Stimulated activated CD4-positive, alpha-beta T cell treated with anti-CD3 and anti-CD28 coated beads, Interleukin-1b, Interleukin-23, amount 100 ng/mL, for 1 hour (primary cell): Measurements from ENCODE around the gene RAC3.

Experiments
- DNase-seq, 2 donors: peaks; one replicate each; pipeline ENCODE4 v3.0.0-alpha.2; 2020; ENCODE audit warnings: low read depth in 2 of 2

The RAC3 gene

DNA sequence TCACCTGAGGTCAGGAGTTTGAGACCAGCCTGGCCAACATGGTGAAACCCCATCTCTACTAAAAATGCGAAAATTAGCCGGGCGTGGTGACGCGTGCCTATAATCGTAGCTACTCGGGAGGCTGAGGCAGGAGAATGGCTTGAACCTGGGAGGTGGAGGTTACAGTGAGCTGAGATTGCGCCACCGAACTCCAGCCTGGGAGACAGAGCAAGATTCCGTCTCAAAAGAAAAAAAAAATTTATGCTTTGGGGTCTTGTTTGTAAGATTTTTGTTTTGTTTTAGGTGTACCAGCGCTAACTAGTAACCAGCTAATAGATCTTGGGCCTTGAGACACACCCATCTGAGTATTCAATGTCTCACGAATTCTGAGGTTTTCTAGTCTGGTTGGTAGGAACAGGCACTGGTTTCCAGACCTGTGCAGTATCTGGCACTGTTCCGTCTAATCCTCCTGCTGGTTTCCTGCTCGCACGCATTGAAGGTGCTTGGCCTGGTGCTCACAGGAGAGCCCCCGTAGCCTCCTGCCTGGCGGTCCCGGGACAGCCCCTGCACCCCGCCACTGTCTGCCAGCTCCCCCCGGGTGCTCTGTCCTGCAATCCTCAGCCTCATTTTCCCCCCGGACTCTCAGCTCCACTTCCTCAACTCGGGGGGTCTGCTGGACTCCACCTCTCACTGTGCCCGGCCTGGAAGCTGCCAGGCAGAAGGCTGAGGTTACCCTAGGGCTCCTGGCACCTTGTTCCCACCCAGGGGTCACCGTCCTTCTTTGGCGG is 44.7 kb downstream of the RAC3 start:
- no peak for DNase-seq

DNA sequence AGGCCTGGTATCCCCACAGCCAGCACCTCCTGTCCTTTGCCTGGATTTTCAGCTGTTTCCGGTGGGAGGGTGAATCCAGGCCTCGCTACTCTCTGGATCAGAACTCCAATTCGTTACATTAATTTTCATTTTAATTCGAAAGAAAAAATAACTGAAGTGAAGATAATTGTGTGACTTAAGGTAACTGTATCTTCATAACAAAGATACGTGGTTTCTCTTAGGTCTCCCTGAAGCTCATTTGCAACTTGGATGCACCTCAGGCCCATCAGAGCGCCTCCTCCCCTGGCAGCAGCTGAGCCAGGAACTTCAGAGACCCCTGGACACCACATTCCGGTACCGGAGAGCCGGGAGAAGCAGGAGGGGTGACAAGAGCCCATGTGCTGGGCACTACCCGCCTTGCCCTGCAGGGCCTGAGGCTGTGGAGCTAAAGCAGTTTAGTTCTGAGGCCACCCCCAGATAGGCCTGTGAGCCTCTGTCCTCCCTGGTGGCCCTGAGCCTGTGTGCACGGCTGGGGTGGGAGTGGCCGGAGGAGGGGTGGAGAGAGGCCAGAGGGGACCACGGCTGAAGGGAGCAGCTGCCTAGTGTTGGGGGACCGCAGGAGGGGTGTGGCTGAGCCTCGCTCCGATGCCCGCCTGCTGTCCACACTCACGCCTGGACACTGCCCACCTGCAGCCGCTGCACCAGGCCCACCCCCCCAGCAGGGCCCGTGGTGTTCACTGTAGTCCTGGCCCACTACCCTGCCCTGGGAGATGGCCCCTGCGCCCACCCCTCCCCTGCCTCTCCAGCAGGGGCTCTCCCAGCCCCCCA is 45.5 kb downstream of the RAC3 start:
- no peak for DNase-seq

- DNase-seq = no peak
Observed at GRCh38 chr17:82077617-82078358, 46.3 kb downstream of the RAC3 start.

DNA sequence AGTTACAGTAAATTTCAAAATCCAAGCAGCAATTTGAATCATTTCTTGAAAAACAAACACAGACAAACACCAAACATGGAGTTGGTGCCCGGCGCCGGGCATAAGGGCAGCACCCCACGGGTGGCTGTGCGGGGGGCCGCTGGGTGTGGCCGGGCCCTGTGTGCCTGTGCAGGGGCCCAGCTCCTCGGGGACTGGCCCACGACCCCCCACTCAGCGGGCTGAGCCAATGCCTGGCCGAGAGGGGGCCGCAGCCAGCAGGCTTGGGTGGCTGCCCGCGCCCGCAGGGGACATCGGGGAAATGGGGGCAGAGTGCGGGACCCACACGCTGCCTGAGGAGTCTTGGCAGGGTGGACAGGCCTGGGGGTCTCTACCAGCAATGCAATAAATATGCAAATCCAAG is 47.0 kb downstream of the RAC3 start:
- DNase-seq = no peak

GRCh38 chr17:82079001-82079677 is 47.7 kb downstream of the RAC3 start:
- DNase-seq = no peak

- DNase-seq = no peak
Observed at GRCh38 chr17:82080048-82080788, 48.7 kb downstream of the RAC3 start.

DNA sequence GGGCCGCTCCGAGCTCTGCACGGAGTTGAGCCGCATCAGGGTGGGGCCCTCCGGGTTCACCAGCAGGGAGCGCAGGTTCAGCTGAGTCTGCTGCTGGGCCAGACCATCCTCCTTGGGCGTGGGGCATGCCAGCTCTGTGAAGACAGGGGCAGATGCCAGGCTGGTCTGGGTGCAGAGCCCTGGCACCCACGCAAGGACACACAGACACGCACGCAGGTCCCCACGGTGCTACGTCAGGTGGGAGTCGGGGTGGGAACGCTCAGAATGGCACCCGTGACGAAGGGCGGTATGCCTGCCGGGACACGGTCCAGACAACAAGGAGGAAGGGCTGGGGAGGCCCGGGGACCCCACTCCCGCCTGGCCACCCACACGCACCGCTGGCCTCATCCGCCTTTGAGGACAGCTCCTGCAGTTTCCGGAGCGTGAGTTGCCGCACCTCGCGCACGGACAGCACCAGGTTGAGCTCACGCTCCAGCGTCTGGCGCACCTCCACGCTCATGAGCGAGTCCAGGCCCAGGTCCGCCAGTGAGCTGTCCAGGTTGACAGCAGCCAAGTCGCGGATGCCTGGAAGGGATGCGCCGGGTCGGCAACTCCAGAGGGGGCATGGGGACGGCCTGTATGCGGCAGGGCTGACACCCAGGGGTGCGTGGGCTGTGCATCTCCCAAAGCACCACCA is 49.4 kb downstream of the RAC3 start:
- DNase-seq = no peak

DNA sequence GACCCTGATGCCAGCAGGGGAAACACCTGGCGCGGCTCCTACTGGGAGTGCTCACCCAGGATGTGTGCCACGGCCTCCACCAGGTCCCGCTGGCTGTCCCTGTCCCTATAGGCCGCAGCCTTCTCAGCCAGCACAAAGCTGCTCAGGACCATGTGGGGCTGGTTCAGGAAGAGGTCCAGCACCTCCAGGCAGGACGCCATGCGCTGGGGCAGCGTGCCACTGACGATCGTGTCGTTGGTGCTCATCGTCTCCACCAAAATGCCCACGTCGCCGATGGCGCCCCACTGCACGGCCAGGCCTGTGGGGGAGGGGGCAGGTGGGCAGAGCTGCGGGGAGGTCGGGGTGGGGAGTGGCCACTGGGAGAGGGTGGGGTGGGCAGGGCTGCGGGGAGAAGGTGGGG is 50.1 kb downstream of the RAC3 start:
- DNase-seq = no peak

DNA sequence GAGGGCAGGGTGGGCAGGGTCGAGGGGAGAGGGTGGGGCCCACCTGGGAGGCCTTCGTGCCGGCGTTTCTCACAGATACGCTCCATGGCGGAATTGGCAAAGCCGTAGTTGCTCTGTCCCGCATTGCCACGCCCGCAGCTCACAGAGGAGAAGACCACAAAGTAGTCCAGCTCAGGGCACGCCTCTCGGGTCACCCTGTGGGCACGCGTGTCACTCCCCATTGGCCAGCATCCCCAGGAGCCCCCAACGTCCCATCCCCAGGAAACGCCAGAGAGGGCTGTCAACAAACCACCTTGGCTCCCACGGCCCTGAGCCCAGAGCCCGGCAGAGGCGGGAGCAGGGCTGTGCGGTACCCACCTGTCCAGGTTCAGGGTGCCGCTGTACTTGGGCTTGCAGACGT is 50.5 kb downstream of the RAC3 start:
- no peak for DNase-seq

- no peak for DNase-seq
Observed at GRCh38 chr17:82082456-82082855, 51.0 kb downstream of the RAC3 start.

GRCh38 chr17:82083009-82083408 is 51.5 kb downstream of the RAC3 start:
- DNase-seq = no peak
